ENCODE measurements around the gene BPIFB2.

The BPIFB2 gene

GRCh38 chr20:32966881-32967781 is 40.4 kb upstream of the BPIFB2 start:
- TF ChIP-seq ZBTB7A (IDR thresholded peaks at IDR 0.05; ENCODE audit: low read depth): no peak
- no peak for TF ChIP-seq CREB1 (IDR thresholded peaks at IDR 0.05; ENCODE audit: low read depth)
- TF ChIP-seq TEAD4 (IDR thresholded peaks at IDR 0.05): no peak
- no peak for TF ChIP-seq MAX (IDR thresholded peaks at IDR 0.05)
- no peak for TF ChIP-seq USF1 (IDR thresholded peaks at IDR 0.05)
- TF ChIP-seq YY1 (IDR thresholded peaks at IDR 0.05; ENCODE audit: low read depth): no peak
- no peak for TF ChIP-seq TAF1 (IDR thresholded peaks at IDR 0.05; ENCODE audit: low read depth)
- no peak for TF ChIP-seq EP300 (IDR thresholded peaks at IDR 0.05; ENCODE audit: borderline replicate concordance)
- no peak for TF ChIP-seq TCF12 (IDR thresholded peaks at IDR 0.05; ENCODE audit: low read depth)
- TF ChIP-seq REST (IDR thresholded peaks at IDR 0.05; ENCODE audit: low read depth): no peak
- TF ChIP-seq RAD21 (IDR thresholded peaks at IDR 0.05; ENCODE audit: low read depth): no peak
- TF ChIP-seq FOXM1 (IDR thresholded peaks at IDR 0.05; ENCODE audit: borderline replicate concordance, low read depth): no peak

DNA sequence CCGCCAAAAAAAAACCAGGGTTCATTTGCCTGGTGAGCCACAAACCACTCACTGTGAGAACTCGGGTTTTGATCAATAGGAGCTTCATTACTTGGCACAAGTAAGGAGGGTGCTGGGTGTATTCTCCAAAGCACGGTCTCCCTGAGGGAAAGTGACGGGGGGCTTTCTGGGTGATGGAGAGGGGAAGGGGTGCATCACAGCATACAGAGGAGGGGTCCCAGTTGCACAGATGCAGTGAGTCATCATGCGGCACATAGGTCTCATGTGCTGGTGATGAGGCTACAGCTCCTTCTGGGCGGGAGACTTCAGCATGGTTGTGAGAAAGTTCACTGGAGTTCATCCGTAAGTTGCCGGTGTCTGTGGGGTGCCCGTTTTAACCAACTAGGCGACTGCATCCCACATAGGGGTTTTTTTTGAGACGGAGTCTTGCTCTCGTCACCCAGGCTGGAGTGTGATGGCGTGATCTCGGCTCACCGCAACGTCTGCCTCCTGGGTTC is 39.5 kb upstream of the BPIFB2 start:
- TF ChIP-seq NFIC (IDR thresholded peaks at IDR 0.05) (no peak), ZBTB7A (IDR thresholded peaks at IDR 0.05; ENCODE audit: low read depth) (no peak), TAF1 (IDR thresholded peaks at IDR 0.05; ENCODE audit: low read depth) (no peak), CREB1 (IDR thresholded peaks at IDR 0.05; ENCODE audit: low read depth) (no peak), EP300 (IDR thresholded peaks at IDR 0.05; ENCODE audit: borderline replicate concordance) (no peak), REST (IDR thresholded peaks at IDR 0.05; ENCODE audit: low read depth) (no peak), EGR1 (IDR thresholded peaks at IDR 0.05) (no peak), MAX (IDR thresholded peaks at IDR 0.05) (no peak), RAD21 (IDR thresholded peaks at IDR 0.05; ENCODE audit: low read depth) (no peak), CEBPB (IDR thresholded peaks at IDR 0.05) (no peak), TCF12 (IDR thresholded peaks at IDR 0.05; ENCODE audit: low read depth) (no peak), YY1 (IDR thresholded peaks at IDR 0.05; ENCODE audit: low read depth) (no peak), TEAD4 (IDR thresholded peaks at IDR 0.05) (no peak), FOXM1 (IDR thresholded peaks at IDR 0.05; ENCODE audit: borderline replicate concordance, low read depth) (no peak), USF1 (IDR thresholded peaks at IDR 0.05) (no peak)

GRCh38 chr20:32968478-32969241 is 38.8 kb upstream of the BPIFB2 start:
- TF ChIP-seq USF1 (IDR thresholded peaks at IDR 0.05): no peak
- no peak for TF ChIP-seq REST (IDR thresholded peaks at IDR 0.05; ENCODE audit: low read depth)
- TF ChIP-seq TCF12 (IDR thresholded peaks at IDR 0.05; ENCODE audit: low read depth): no peak
- no peak for TF ChIP-seq MAX (IDR thresholded peaks at IDR 0.05)
- no peak for TF ChIP-seq YY1 (IDR thresholded peaks at IDR 0.05; ENCODE audit: low read depth)
- TF ChIP-seq EP300 (IDR thresholded peaks at IDR 0.05; ENCODE audit: borderline replicate concordance): no peak
- TF ChIP-seq FOXM1 (IDR thresholded peaks at IDR 0.05; ENCODE audit: borderline replicate concordance, low read depth): no peak
- no peak for TF ChIP-seq CEBPB (IDR thresholded peaks at IDR 0.05)
- no peak for TF ChIP-seq CREB1 (IDR thresholded peaks at IDR 0.05; ENCODE audit: low read depth)
- no peak for TF ChIP-seq TAF1 (IDR thresholded peaks at IDR 0.05; ENCODE audit: low read depth)
- no peak for TF ChIP-seq RAD21 (IDR thresholded peaks at IDR 0.05; ENCODE audit: low read depth)

Measured in Ishikawa (cell line).